Measurements from ENCODE around the gene CDH23. TPM values are rescaled to one million over a fixed set of nuclear protein-coding genes. Genes with fewer than 3 reads are reported as not detected.

CDH23 gene
- total and polyA plus RNA-seq, 10 donors = 2.0 to 19.9 (median 11.0) TPM

GRCh38 chr10:71371750-71372166 is 25.0 kb upstream of the CDH23 start:
- Histone ChIP-seq H3K4me1 (peaks cover 0 to 55% (median 27%) of the 10 kb centered on the region in 6 donors), H3K9me3 (no peaks in the 10 kb centered on the region), H3K27me3 (replicated peaks in 1 of 7) (no peaks in the 10 kb centered on the region), H3K36me3 (no peaks in the 10 kb centered on the region), H3K4me3 (no peak overlapping the region), H3K27ac (peak overlapping the region in 6 of 8 donors; percentile 38 to 86 (median 79))
- intact Hi-C loops (cut with DNase I; ENCODE audit: low total_unique reads) = no loop called here
- TF ChIP-seq, protein P1, sequence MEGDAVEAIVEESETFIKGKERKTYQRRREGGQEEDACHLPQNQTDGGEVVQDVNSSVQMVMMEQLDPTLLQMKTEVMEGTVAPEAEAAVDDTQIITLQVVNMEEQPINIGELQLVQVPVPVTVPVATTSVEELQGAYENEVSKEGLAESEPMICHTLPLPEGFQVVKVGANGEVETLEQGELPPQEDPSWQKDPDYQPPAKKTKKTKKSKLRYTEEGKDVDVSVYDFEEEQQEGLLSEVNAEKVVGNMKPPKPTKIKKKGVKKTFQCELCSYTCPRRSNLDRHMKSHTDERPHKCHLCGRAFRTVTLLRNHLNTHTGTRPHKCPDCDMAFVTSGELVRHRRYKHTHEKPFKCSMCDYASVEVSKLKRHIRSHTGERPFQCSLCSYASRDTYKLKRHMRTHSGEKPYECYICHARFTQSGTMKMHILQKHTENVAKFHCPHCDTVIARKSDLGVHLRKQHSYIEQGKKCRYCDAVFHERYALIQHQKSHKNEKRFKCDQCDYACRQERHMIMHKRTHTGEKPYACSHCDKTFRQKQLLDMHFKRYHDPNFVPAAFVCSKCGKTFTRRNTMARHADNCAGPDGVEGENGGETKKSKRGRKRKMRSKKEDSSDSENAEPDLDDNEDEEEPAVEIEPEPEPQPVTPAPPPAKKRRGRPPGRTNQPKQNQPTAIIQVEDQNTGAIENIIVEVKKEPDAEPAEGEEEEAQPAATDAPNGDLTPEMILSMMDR (IDR thresholded peaks at IDR 0.05 in 8 of 11, conservative IDR thresholded peaks at IDR 0.05 in 3 of 11) = no peak
- TF ChIP-seq POLR2AphosphoS5 (IDR thresholded peaks at IDR 0.05) (no peak), POLR2A (IDR thresholded peaks at IDR 0.05) (no peak)
- DNase-seq = no peak
- 19 to 38% (median 20%) methylated on average over 6 of the region's 6 CpGs for WGBS, 5 donors

DNA sequence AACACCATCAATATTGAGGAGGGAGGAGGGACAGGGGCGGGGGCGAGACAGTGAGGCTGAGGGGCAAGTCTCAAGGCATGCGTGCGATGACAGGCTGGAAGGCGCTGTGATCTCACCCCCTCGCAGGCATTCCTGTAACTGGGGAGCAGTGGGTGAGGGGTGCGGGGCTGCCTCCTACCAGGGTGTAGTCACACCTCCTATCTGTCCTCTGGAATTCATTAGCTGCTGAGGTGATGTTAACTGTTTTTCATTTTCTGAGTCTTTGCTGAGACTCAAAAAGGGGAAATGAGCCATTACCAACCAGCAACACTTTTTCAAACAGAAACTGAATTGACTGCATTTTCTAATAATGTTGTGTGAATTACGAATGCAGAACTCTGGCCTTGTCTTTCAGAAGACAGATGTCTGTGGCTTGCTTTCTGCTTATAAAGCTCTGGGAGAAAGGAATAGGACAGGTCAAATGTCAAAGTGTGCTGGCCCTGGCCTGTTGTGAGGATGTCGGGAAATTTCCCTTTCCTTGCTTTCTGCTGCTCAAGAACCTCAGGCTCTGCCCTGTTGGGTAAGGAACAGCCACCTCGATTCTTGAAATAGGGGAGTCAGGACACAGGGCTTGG is 23.7 kb upstream of the CDH23 start:
- Histone ChIP-seq H3K9me3 (no peaks in the 10 kb centered on the region), H3K36me3 (no peaks in the 10 kb centered on the region), H3K27me3 (replicated peaks in 1 of 7) (no peaks in the 10 kb centered on the region), H3K27ac (peak overlapping the region; percentile 48 to 86 (median 73)), H3K4me3 (no peak overlapping the region), H3K4me1 (peaks cover 3 to 58% (median 37%) of the 10 kb centered on the region in 6 donors)
- 61 to 76% (median 68%) methylated on average over 10 of the region's 10 CpGs for WGBS, 5 donors
- no peak for TF ChIP-seq POLR2A (IDR thresholded peaks at IDR 0.05)
- no peak for TF ChIP-seq POLR2AphosphoS5 (IDR thresholded peaks at IDR 0.05)
- TF ChIP-seq, protein P1 (IDR thresholded peaks at IDR 0.05 in 8 of 11, conservative IDR thresholded peaks at IDR 0.05 in 3 of 11) = no peak
- intact Hi-C loops (cut with DNase I; ENCODE audit: low total_unique reads) = no loop called here
- peak; percentile 83 for DNase-seq

- intact Hi-C loops (cut with DNase I; ENCODE audit: low total_unique reads) = no loop called here
- Histone ChIP-seq H3K4me3 (no peak overlapping the region), H3K9me3 (no peaks in the 10 kb centered on the region), H3K27me3 (replicated peaks in 1 of 7) (no peaks in the 10 kb centered on the region), H3K27ac (peak overlapping the region in 3 of 8 donors; percentile 77 to 86 (median 81)), H3K36me3 (no peaks in the 10 kb centered on the region), H3K4me1 (peaks cover 3 to 70% (median 48%) of the 10 kb centered on the region in 6 donors)
- TF ChIP-seq POLR2A (IDR thresholded peaks at IDR 0.05) = no peak
- no peak for TF ChIP-seq POLR2AphosphoS5 (IDR thresholded peaks at IDR 0.05)
- TF ChIP-seq, protein P1 (IDR thresholded peaks at IDR 0.05 in 8 of 11, conservative IDR thresholded peaks at IDR 0.05 in 3 of 11) = no peak
- no peak for DNase-seq
- WGBS, 5 donors = 80 to 93% (median 91%) methylated on average over 11 of the region's 11 CpGs
These were observed 22.1 kb upstream of the CDH23 start for GRCh38 chr10:71374481-71375233.

DNA sequence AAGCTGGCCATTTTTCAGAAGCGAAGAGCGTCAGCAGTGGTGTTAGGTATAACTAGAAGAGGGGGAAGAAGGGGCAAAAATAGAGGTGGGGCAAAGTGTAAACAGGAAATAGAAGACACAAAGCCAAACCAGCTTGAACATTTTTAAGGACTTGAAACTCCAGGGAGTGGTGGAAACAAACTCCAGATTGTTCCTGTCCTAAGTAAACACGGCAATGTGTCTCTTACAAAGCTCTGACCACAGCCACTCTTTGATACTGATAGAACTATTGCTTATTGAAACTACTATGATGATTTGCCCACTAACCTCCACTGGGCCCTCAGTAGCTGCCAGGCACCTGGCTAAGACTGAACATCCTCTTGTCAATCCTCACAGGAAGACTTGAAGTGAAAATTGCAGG is 20.8 kb upstream of the CDH23 start:
- H3K27ac ChIP-seq = peak overlapping the region in 2 of 8 donors; percentile 92 to 93
- WGBS, 5 donors = 54 to 65% (median 56%) methylated on average over 3 of the region's 3 CpGs
- no peak overlapping the region for H3K4me3 ChIP-seq
- H3K36me3 ChIP-seq = no peaks in the 10 kb centered on the region
- DNase-seq = no peak
- no peaks in the 10 kb centered on the region for H3K27me3 ChIP-seq (replicated peaks in 1 of 7)
- intact Hi-C loops (cut with DNase I; ENCODE audit: low total_unique reads) = no loop called here
- TF ChIP-seq POLR2AphosphoS5 (IDR thresholded peaks at IDR 0.05) (no peak), POLR2A (IDR thresholded peaks at IDR 0.05) (no peak)
- TF ChIP-seq, protein P1 (IDR thresholded peaks at IDR 0.05 in 8 of 11, conservative IDR thresholded peaks at IDR 0.05 in 3 of 11) = no peak
- no peaks in the 10 kb centered on the region for H3K9me3 ChIP-seq
- H3K4me1 ChIP-seq = peaks cover 3 to 69% (median 48%) of the 10 kb centered on the region in 6 donors
